Cortex of kidney (tissue), 1 donor: ENCODE results near the gene PIEZO1.

Source experiments
- DNase-seq: peaks from one replicate; lab custom pipeline; 2025; lab: John Stamatoyannopoulos, UW

Gene PIEZO1

DNA sequence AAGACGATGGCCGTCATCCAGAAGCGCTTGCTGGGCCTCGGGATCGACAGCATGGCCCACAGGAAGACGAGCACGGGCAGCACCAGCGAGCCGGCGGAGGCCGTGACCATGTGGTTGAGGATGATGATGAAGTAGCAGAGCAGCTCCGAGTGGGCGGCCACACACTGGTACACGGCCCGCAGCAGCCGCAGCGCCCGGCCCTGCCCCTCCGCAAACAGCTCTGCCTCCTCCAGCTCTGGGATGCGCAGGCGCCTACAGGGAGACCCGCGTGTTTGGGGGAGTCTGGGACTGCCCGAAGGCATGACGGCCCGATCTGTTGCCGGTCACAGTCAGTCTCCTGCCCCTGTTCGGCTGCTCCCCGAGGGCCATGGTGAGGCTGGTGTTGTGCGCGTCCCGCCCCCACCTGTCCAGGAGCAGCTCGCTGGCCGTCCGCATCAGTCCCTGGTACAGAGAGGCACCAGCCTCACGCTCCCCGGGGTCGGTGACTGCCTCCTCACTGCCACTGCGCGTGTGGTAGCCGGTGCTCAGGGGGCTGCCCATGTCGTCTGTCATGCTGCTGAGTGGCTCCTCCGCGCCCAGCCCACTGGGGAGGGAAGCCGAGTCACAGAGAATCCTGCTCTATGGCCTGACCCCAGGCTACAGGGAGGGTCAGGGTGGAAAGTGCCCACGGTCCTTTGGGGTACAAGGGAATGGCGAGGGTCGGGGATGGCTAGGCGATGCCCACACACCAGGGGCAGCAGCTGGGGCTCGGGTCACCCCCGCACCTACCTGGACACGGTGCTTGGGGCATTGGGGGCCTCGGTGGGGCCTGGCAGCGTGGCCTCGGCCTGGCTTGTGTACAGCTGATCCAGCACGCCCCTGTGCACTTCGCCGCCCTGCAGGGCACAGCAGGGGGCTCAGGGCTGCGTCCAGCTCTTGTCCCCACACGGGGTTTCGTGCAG, 62.9 kb downstream of the PIEZO1 start:
- no peak for DNase-seq

DNA sequence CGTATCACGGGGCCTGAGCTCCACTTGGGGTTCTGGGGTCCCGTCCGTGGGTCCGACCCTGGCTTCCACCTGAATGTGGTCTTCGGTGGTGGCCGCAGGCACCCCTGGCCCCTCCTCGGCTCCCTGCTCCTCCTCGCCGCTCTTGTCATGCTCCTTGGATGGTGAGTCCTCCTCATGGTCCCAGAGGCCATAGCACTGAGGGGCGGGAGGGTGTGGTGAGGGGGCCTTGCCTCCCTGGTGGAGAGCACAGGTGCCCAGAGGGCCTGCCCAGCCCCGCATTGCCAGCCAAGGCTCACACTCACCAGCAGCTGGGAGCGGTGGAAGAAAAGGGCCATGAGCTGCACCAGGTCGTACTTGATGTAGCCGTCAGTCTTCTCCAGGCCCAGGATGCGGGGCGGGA, 63.8 kb downstream of the PIEZO1 start:
- no peak for DNase-seq

DNA sequence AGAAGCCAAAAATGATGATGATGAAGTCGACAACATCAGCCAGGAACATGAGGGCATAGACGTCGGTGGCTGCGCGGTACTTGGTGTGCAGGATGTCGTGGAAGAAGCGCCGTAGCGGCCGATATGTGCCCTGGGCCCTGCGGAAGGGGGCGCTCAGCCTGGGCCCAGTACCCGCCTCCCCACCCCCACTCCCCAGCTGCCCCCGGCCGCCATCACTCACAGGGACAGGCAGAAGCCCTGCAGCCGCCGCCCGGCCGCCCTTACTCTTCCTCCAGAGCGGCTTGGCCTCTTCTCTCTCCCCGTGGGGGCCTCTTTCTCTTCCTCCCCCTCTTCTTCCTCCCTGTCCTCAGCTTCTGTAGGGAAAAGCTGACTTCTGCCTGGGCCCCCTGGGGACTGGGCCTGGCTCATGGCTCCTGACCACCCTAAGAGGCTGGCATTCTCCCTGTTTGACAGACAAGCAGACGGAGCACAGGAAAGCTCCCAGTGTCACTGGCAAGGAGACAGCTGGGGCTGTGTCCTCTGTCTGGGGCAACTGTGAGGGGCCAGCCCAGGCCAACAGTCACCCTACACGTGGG, 64.5 kb downstream of the PIEZO1 start:
- DNase-seq, result no peak

DNA sequence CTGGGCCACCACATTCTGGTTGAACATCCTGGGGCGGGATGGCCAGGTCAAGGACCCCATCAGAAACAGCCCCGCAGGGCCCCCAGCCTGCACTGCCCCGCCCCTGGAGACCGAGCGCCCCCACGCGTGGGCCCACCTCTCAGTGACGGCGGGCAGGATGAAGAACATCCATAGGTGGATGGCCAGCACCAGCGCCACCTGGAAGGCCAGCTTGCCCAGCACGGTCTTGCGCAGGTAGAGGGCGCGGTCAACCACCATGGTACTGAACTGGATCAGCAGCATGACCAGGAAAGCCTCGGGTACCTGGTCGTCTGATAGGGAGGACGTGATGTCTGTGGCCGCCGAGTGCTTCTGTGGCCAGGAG, 65.1 kb downstream of the PIEZO1 start:
- no peak for DNase-seq

DNA sequence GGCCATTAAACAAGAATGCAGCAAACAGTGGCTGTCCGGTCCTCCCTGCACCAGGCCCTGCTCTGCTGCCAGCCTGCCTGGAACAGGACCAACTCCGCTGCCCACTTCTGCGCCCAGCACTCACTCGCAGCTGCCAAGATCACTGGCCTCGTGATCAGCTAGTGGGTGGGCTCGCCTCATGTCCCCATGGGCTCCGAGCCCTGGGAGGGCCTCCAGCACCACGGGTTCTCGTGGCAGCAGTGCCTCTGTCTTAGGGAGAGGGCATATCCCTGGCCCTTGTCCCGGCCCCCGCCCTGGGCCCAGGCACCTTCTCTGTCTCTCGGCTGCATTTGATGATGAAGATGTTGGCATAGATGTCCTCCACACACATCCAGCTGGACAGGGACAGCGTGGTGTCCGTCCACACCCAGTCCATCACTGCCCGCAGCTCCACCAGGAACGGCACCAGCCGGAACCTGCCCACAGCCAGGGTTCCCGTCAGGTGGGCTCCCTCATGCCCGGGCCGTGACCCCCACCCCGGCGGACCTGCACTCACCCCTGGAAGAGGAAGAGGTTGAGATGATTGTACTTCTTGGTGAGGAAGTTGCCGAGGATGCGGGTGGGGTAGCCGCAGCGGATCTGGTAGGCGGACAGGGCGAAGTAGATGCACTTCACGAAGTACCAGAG, 65.6 kb downstream of the PIEZO1 start:
- DNase-seq, result no peak

DNA sequence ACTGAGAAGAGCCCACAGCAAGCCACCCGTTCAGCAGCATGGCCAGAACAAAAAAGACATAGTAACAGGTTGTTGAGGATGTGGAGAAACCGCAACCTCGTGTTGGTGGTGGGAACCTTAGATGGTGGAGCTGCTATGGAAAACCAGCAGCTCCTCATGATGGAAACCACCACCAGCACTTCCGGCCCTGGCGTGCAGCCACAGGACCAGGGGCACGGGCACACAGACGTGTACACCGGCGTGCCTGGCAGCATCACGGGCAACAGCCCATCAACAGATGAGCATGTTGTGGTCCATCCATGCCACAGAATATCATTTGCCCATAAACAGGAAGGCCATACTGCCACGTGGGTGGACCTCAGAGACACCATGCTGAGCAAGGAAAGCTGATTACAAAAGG, 66.8 kb downstream of the PIEZO1 start:
- no peak for DNase-seq

DNA sequence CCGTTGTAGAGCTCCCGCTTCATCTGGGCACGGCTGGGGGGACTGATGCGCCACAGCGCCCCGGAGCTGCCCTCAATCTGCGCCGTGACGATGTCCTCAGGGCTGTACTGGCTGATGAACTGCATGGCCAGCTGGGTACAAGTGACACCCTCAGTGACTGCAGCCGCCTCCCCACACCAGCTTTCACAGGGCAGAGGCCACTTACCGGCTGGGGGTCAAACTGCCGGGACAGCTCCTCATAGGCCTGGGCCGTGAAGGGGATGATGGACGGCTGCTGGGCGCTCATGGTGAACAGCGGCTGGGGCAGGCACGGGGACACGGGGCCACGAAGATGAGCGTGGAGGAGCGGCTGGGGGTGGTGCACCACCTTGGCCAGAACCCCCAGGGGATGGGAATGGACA, 68.4 kb downstream of the PIEZO1 start:
- no peak for DNase-seq

DNA sequence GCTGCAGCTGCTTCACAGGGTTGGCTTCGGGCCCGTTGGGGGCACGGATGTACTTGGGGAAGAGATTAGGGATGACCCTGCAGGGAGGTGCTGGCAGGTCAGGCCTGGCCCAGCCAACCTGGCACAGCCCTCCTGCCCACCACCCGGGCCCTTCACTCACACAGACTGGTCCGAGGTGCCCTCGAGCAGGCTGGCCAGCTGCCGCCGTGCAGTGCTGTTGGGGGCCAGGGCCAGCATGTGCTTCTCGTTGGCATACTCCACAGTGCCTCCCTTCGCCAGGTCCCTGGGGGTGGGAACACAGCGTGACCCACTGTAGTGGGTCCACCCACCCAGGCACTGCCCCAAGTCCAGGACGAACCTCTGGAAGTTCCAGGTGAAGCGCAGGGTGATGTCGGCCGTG, 68.8 kb downstream of the PIEZO1 start:
- no peak for DNase-seq

DNA sequence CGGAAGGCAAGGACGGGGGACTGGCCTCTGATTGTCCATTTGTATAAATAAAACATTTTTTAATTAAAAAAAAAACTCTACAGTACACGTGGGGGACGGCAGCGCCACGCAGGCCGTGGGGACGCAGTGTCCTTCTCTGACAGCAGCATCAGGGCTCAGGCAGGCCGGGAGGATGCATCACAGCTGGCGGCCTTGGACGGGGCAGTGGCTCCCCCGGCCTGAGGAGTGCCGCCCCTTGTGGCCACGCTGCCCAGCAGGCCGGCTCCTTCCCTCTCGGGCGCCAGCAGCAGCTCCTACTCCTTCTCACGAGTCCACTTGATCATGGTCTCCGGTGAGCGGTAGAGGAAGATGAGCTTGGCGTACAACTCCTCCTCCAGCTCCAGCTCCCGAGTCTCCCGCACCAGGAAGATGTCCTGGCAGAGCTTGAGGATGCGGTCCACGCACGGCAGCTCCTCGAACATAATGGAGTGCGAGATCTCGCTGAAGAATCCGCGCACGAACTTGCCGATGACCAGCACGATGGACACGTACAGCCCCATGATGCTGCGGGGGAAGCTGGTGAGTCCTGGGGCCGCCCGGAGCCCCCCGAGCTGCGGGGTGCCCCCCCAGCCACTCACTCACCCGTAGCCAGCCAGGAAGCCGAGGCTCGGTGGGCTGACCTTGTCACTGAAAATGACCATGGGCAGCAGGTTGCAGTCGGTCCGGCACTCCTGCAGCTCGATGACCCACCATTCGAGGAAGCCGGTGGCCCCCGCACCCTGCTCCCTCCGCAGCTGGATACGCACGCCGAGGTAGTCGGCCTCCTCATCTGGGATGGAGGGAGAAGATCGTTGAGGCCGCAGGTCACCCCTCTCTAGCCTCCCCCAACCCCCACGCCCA, 69.5 kb downstream of the PIEZO1 start:
- no peak for DNase-seq

DNA sequence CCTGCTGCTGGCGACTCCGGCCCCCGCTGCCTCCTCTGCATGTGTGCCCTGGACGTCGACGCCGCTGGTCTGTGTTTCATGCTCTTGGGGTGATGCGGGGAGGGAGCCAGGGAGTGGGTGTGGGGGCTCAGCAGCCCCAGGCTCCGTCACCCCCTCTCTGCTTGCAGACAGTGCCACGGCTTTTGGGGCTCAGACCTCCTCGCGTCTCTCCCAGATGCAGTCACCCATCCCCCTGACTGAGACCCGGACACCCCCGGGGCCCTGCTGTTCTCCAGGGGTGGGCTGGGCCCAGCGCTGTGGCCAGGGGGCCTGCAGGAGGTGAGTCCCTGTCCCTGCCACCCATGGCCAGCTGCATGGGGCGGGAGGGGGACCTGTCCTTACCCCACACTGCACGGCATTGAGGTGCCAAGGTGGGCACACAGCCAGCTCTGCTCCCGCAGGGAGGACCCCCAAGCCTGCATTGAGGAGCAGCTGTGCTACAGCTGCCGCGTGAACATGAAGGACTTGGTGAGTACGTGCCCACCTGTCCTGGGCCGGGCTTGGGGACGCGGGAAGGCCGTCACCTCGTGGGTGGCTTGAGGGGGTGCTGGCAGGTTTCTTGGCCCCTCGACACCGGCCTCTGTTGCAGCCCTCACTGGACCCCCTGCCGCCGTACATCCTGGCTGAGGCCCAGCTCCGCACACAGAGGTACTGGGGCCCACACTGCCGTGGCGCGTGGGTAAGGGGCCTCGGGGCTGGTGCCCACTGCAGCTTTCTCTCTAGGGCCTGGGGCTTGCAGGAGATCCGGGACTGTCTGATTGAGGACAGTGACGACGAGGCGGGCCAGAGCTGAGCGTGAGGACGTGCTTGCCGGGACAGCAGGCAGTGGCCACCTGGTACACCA, 70.4 kb downstream of the PIEZO1 start:
- DNase-seq, result no peak

DNA sequence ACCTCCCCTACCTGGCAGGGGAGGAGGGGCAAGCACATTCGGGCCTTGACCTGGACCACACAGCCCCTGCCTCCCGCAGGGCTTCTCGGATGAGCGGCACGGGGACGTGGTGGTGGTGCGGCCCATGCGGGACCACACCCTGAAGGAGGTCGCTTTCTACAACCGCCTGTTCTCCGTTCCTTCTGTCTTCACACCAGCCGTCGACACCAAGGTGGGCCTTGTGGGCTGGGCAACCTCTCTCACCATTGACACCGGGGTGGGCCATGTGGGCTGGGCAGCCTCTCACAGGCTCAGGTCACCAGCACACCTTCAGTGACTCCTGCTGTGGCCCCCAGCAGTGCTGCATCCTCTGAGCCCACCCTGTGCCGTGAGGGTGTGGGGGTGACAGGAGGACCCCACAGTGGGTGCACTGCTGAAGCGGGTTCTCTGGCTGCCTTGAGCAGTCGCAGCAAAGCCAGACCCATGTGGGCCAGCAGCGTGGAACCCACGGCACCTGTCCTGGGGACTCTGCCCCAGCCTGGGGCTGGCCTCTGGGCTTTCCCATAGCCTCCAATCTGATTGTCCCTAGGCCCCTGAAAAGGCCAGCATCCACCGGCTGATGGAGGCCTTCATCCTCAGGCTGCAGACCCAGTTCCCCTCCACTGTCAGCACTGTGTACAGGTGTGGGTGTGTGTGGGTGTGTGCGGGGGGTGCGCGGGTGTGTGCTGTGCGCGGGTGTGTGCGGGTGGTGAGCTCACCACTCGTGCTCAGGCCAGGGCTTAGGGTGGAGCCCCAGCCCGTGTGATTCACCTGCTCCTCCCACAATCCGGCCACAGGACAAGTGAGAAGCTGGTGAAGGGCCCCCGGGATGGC, 71.2 kb downstream of the PIEZO1 start:
- no peak for DNase-seq

DNA sequence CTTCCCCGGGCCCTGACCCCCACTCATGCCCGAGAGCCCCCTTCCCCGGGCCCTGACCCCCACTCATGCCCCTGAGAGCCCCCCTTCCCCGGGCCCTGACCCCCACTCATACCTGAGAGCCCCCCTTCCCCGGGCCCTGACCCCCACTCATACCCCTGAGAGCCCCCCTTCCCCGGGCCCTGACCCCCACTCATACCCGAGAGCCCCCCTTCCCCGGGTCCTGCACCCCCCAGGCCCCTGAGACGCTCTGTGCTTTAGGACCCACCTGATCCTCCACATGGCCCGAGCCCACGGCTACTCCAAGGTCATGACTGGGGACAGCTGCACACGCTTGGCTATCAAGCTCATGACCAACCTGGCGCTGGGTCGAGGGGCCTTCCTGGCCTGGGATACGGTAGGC, 72.0 kb downstream of the PIEZO1 start:
- DNase-seq, result no peak

DNA sequence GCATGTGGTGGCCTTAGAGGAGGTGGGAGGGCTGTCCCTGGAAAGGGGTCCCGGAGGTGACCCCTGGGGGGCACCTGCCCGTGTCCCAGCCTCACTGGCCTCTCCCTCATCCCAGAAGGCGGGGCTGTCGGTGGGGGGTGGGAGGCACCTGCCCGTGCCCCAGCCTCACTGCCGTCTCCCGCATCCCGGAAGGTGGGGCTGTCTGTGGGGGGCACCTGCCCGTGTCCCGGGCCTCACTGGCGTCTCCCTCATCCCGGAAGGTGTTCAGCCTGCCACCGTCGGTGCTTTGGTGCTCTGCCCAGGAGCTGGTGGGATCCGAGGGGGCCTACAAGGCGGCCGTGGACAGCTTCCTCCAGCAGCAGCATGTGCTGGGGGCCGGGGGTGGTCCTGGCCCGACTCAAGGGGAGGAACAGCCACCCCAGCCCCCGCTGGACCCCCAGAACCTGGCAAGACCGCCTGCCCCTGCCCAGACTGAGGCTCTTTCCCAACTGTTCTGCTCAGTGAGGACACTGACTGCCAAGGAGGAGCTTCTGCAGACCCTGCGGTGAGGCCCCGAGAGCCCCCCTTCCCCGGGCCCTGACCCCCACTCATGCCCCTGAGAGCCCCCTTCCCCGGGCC, 72.5 kb downstream of the PIEZO1 start:
- DNase-seq, result no peak

DNA sequence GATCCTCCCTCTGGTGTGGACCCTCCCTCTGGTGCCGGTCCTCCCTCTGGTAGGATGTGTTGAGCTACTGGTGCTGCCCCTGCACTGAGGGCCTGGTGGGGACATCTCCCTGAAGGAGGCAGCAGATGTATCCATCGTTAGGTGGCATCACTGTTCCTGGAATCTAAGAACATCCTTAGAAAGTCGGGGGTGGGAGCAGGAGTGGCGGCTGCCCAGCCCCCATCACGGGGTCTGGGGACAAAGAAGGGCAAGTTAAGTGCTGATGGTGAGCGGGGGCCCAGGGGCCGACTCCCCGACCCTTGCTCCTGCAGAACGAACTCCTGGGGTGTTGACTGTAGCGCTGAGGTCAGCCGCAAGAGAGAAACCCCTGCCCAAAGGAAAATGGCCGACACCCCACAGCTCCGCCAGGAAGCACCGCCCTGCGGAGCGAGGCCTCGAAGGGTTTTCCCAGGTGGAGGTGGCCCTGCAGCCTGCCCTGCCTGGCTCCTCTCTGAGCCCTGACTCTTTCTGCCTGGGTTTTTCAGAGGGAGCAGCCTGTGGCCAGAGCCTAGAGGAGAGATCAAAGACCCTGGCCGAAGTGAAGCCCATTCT, 73.2 kb downstream of the PIEZO1 start:
- DNase-seq, result no peak

DNA sequence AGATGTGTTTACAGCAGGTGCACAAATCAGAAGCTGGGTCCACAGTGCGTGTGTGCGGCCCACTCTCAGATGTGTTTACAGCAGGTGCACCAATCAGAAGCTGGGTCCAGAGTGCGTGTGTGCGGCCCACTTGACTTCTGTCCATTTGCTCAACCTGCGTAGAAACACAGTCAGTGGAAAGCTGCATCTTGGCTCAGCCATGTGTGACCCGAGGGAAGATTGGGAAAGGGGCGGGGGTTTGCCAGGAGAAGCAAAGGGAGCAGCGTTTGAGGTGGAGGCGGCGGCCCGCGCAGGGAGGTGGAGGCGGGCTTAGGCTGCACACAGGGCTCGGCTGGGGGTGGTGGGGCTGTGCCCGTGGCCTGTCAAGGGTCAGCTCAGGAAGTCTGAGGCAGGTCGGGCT, 74.5 kb downstream of the PIEZO1 start:
- DNase-seq, result no peak

DNA sequence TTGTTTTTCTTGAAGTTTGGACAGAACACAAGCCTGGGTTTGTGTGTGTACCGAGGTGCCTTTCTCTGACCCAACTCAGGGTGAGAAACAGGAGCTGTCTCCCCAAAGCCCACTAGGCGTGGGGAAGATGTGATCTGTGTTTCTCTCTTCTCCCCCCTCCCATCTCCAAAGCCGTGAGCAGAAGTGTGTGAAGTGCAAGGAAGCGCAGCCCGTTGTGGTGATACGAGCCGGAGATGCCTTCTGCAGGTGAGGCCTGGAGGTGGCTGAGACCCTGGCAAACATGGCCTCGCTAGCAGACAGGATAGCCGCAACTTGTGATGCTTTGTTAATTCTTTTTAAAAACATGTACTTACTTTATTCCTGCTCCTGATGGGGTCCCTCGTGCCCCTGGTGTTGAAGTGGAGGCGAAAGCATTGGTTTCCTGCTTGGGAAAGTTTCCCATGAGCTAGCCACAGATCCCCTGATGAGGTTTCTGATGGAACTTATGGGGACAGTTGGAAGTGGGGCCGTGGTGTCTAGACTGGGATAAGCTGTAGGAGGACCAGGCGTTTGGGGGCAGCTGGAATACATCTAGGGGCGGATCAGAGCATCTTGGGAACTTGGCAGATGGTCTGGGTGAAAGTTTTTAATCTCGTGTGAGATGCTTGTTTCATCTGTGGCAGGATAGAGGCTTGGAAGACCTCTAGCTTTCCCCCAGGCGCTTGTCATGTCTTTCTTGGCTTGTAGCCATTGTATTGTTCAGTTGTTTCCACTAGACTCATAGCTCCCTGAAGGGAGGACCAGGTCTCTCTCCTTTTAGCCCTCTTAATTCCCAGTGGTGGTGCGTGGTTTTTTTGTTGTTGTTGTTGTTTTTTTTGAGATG, 77.8 kb downstream of the PIEZO1 start:
- no peak for DNase-seq

DNA sequence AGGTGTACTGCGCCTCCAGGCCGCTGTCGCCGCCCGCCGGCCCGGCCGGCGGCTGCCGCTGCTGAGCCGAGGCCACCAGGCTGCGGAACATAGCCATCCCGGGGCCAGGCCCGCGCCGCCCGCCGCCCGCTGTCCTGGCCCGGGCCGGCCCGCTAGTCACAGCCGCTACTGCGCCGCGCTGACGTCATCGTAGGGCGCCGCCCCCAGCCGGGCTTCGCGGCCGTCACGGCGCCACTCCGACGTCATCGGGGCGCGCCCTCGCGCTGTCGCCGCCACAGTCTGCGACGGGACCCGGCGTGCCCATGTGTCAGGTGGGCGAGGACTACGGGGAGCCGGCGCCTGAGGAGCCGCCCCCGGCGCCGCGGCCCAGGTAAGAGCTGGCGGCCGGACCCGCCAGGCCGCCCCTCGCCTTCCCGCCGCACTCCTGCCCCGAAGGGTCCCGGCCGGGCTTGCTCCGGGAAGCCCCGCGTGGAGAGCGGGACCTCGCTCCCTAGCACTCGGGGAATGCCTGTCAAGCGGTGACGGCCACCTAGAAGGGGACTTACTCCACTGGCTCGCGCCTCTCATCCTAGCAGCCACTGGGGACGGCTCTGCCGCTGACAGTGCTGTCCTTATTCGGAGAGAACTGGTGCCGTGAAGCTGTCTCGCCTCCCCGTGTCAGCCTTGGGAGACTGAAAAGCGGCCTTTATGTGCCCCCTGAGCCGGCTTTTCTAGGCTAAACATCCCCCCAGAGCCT, 78.6 kb downstream of the PIEZO1 start, which contains the start of the genes CTU2 and RNF166:
Gene CTU2, plus strand, starts transcription at position 275 of the 736 bp plus-strand sequence. Its CDS starts 28 bp downstream, at position 303.
Gene RNF166, minus strand, starts transcription at position 180 of the 736 bp plus-strand sequence. Its CDS starts 83 bp downstream, at position 97.
- DNase-seq, result peak; percentile 69
